AG04449 (cell line): Measurements from ENCODE around the gene CTXND2.
"Not testable (repeated sequence)": the region's sequence is repeated elsewhere in the genome, so short reads cannot be mapped to it uniquely, and the experiment has no call there.

ENCODE experiments used
- CTCF ChIA-PET: fragments of 350-600 bp; formaldehyde crosslinking; extraction: SDS; loops from one replicate; lab custom pipeline; 2021; ENCODE audit warnings: antibody characterized with exemption; lab: Yijun Ruan, JAX
- POLR2A ChIA-PET: fragments of 400-600, 350-600 bp; formaldehyde crosslinking; extraction: SDS; loops from one replicate; lab custom pipeline; 2020; ENCODE audit warnings: antibody characterized with exemption, inconsistent platforms; lab: Yijun Ruan, JAX
- DNase-seq: peaks from one replicate; pipeline ENCODE4 v3.0.0-alpha.2; 2010; ENCODE audit warnings: low read depth, low spot score
- H3K4me3 ChIP-seq: 2 replicates; pipeline ENCODE4 v1.5.1; 2011; ENCODE audit warnings: low read depth, mild to moderate bottlenecking, control low read depth, low read length
- TF ChIP-seq, protein P1 (sequence below): IDR thresholded peaks from one replicate; pipeline ENCODE4 v1.5.1; 2011; ENCODE audit warnings: mild to moderate bottlenecking, moderate library complexity, low read length, control low read depth, inconsistent platforms; ENCODE audit not compliant: insufficient read depth; ENCODE audit errors: missing control alignments

Gene CTXND2

DNA sequence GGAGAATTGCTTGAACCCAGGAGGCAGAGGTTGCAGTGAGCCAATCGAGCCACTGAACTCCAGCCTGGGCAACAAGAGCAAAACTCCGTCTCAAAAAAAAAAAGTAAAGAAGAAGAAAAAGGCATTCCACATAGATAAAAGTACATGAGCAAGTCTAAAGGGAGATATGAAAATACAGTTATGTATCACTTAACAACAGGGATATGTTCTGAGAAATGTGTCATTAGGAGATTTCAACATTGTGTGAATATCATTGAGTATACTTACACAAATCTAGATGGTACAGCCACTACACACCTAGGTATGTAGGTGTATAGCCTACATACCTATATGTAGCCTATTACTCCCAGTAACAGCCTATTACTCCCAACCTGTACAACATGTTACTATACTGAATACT, 23.2 kb upstream of the CTXND2 start:
- ChIA-PET CTCF (no interaction called here), POLR2A (no interaction called here)

DNA sequence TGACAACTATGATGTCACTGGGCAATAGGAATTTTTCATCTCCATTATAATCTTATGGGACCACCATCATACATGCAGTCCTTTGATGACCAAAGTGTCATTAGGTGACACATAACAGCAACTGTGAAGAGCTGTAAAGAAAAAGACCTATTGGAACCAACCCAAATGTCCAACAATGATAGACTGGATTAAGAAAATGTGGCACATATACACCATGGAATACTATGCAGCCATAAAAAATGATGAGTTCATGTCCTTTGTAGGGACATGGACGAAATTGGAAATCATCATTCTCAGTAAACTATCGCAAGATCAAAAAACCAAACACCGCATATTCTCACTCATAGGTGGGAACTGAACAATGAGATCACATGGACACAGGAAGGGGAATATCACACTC, 22.7 kb upstream of the CTXND2 start:
- POLR2A ChIA-PET, H3K4me3 ChIP-seq, CTCF ChIA-PET, DNase-seq: not testable (repeated sequence)

More for the DNA sequence above, 23.2 kb upstream of the CTXND2 start:
- TF ChIP-seq, protein P1, sequence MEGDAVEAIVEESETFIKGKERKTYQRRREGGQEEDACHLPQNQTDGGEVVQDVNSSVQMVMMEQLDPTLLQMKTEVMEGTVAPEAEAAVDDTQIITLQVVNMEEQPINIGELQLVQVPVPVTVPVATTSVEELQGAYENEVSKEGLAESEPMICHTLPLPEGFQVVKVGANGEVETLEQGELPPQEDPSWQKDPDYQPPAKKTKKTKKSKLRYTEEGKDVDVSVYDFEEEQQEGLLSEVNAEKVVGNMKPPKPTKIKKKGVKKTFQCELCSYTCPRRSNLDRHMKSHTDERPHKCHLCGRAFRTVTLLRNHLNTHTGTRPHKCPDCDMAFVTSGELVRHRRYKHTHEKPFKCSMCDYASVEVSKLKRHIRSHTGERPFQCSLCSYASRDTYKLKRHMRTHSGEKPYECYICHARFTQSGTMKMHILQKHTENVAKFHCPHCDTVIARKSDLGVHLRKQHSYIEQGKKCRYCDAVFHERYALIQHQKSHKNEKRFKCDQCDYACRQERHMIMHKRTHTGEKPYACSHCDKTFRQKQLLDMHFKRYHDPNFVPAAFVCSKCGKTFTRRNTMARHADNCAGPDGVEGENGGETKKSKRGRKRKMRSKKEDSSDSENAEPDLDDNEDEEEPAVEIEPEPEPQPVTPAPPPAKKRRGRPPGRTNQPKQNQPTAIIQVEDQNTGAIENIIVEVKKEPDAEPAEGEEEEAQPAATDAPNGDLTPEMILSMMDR: no peak
- DNase-seq: no peak
- no peak overlapping the region for H3K4me3 ChIP-seq

DNA sequence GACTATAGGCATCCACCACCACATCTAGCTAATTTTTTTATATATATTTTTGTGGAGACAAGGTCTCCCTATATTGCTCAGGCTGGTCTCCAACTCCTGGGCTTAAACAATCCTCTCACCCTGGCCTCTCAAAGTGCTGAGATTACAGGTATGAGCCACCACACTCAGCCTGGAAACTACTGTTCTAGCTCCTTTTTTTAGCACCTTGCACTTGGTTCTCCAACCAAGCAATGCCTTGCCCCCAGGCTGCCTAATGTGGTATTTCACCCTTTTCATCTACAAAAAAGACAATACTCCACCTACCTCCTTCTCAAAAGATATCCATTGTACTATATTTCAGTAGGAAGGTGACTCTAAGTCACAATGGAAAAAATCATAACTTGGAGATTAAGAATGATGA, 17.3 kb upstream of the CTXND2 start:
- DNase-seq: no peak
- TF ChIP-seq, protein P1: no peak
- H3K4me3 ChIP-seq: no peak overlapping the region
- CTCF ChIA-PET: no interaction called here
- POLR2A ChIA-PET: no interaction called here

DNA sequence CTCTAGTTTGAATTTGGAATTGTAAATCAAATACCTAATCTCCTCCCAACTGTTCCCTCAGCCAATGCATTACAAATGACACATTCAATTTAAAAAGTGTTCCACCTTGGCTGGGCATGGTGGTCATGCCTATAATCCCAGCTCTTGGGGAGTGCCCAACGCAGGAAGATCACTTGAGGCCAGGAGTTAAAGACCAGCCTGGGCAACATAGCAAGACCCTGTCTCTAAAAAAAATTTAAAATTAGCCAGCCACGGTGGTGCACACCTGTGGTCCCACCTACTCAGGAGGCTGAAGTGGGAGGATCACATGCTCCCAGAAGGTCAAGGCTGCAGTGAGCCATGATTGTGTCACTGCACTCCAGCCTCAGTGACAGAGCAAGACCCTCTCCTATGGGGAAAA, 14.4 kb upstream of the CTXND2 start:
- H3K4me3 ChIP-seq: no peak overlapping the region
- TF ChIP-seq, protein P1: no peak
- CTCF ChIA-PET: interaction anchor here (1.2 kb wide), 1 partner anchor 15 kb away, joined by 3 read pairs; no protein-coding TSS in a partner anchor
- POLR2A ChIA-PET: no interaction called here
- DNase-seq: no peak

DNA sequence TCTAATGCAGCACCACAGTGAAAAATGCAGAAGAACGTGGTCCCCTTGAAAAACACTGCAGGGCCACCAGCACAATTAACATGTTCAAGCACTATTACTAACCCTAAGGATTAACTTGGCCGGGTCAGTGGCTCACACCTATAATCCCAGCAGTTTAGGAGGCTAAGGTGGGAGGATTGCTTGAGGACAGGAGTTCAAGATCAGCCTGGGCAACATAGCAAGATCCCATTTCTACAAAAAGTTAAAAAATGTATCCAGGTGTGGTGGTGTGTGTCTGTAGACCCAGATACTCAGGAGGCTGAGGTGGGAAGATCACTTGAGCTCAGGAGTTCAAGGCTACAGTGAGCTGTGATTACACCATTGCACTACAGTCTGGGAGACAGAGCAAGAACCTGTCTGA, 13.4 kb upstream of the CTXND2 start:
- ChIA-PET POLR2A (no interaction called here), CTCF (interaction anchor here (2.5 kb wide), 1 partner anchor 49 kb away, joined by 8 read pairs; no protein-coding TSS in a partner anchor)
- DNase-seq: no peak
- no peak overlapping the region for H3K4me3 ChIP-seq
- TF ChIP-seq, protein P1: no peak

DNA sequence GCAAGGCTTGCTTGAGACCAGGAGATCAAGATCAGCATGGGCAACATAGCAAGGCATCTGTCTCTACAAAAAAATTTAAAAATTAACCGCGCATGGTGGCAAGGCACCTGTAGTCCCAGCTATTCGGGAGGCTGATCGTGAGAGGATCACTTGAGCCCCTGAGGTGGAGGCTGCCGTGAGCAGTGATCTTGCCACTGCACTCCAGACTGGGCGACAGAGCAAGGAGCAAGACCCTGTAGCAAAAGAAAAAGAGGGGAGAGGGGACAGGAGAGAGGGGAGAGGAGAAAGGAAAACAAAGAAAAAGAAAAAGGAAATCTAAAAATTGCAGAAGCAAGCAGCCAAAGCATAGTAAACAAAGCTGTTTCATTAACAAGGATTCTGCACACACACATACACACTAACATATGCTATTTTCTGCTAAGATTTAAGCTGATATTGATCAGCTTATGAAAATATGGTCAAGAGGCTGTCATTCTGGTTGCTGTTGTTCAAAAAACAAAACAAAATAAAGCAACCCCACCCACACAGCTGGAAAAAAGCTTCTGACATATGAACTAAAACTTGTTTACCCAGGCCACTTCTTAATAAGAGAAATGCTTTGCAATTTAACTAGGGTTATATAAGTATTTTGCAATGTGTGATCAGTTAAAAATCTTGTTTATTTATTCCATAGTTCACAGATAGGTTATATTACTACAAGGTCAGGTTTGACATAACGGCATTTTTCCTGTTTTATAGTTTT, 12.3 kb upstream of the CTXND2 start:
- H3K4me3 ChIP-seq: peak overlapping the region; percentile 86
- no peak for DNase-seq
- ChIA-PET CTCF (interaction anchor here (2.5 kb wide), 1 partner anchor 48 kb away, joined by 8 read pairs; no protein-coding TSS in a partner anchor), POLR2A (no interaction called here)
- TF ChIP-seq, protein P1: no peak
